Measurements from ENCODE around the gene MAP3K14.

MAP3K14 gene

GRCh38 chr17:45277992-45278391 is 38.8 kb downstream of the MAP3K14 start:
- Histone ChIP-seq H3F3A (ENCODE audit: insufficient read depth, low read length) (peaks cover 7% of the 10 kb centered on the region; the same call in 1 of the 2 replicates), H3K27me3 (replicated peaks; ENCODE audit: insufficient read depth, low read length) (no peaks in the 10 kb centered on the region), H4K20me1 (ENCODE audit: insufficient read depth, low read length) (no peaks in the 10 kb centered on the region), H3K4me2 (ENCODE audit: low read depth, low read length) (no peak overlapping the region), H3K4me3 (ENCODE audit: low read length) (no peak overlapping the region), H3K9me3 (replicated peaks; ENCODE audit: insufficient read depth, low read length) (no peaks in the 10 kb centered on the region), H2AFZ (ENCODE audit: low read length) (no peak overlapping the region), H3K36me3 (replicated peaks; ENCODE audit: insufficient read depth, low read length) (peaks cover 4% of the 10 kb centered on the region; the same call in 1 of the 2 replicates), H3K79me2 (ENCODE audit: low read length) (no peaks in the 10 kb centered on the region), H3K9ac (ENCODE audit: low read length) (no peak overlapping the region), H3K4me1 (ENCODE audit: low read length) (peaks cover 5% of the 10 kb centered on the region; the same call in 1 of the 2 replicates), H3K27ac (ENCODE audit: low read length) (no peak overlapping the region), H3K9me2 (replicated peaks; ENCODE audit: insufficient read depth, low read length) (no peaks in the 10 kb centered on the region)
- DNase-seq = no peak
- no peak for TF ChIP-seq EZH2phosphoT487 (IDR thresholded peaks at IDR 0.05; ENCODE audit: low read length)
- TF ChIP-seq CTCF (IDR thresholded peaks at IDR 0.05; ENCODE audit: low read length) = no peak
- TF ChIP-seq EZH2 (optimal IDR thresholded peaks at IDR 0.05; ENCODE audit: low read depth, low read length) = no peak

- no peaks in the 10 kb centered on the region for H4K20me1 ChIP-seq (ENCODE audit: insufficient read depth, low read length)
- no peak overlapping the region for H3K4me3 ChIP-seq (ENCODE audit: low read length)
- no peaks in the 10 kb centered on the region for H3K9me2 ChIP-seq (replicated peaks; ENCODE audit: insufficient read depth, low read length)
- no peak overlapping the region for H2AFZ ChIP-seq (ENCODE audit: low read length)
- H3K9me3 ChIP-seq (replicated peaks; ENCODE audit: insufficient read depth, low read length) = no peaks in the 10 kb centered on the region
- DNase-seq = peak; percentile 89
- H3F3A ChIP-seq (ENCODE audit: insufficient read depth, low read length) = peaks cover 7% of the 10 kb centered on the region; the same call in 1 of the 2 replicates
- H3K36me3 ChIP-seq (replicated peaks; ENCODE audit: insufficient read depth, low read length) = peaks cover 4% of the 10 kb centered on the region; the same call in 1 of the 2 replicates
- H3K4me2 ChIP-seq (ENCODE audit: low read depth, low read length) = no peak overlapping the region
- no peaks in the 10 kb centered on the region for H3K79me2 ChIP-seq (ENCODE audit: low read length)
- H3K4me1 ChIP-seq (ENCODE audit: low read length) = peaks cover 5% of the 10 kb centered on the region; the same call in 1 of the 2 replicates
- no peak overlapping the region for H3K27ac ChIP-seq (ENCODE audit: low read length)
- TF ChIP-seq EZH2phosphoT487 (IDR thresholded peaks at IDR 0.05; ENCODE audit: low read length) (no peak), EZH2 (optimal IDR thresholded peaks at IDR 0.05; ENCODE audit: low read depth, low read length) (no peak), CTCF (IDR thresholded peaks at IDR 0.05; ENCODE audit: low read length) (peak; percentile 68)
- H3K9ac ChIP-seq (ENCODE audit: low read length) = no peak overlapping the region
- H3K27me3 ChIP-seq (replicated peaks; ENCODE audit: insufficient read depth, low read length) = no peaks in the 10 kb centered on the region
These were observed 39.5 kb downstream of the MAP3K14 start for GRCh38 chr17:45277216-45277849.

GRCh38 chr17:45276031-45276430 is 40.8 kb downstream of the MAP3K14 start:
- Histone ChIP-seq H3K4me1 (ENCODE audit: low read length) (peaks cover 5% of the 10 kb centered on the region; the same call in 1 of the 2 replicates), H3K27me3 (replicated peaks; ENCODE audit: insufficient read depth, low read length) (no peaks in the 10 kb centered on the region), H3F3A (ENCODE audit: insufficient read depth, low read length) (peaks cover 7% of the 10 kb centered on the region; the same call in 1 of the 2 replicates), H3K9me2 (replicated peaks; ENCODE audit: insufficient read depth, low read length) (no peaks in the 10 kb centered on the region), H3K9ac (ENCODE audit: low read length) (no peak overlapping the region), H2AFZ (ENCODE audit: low read length) (no peak overlapping the region), H3K4me3 (ENCODE audit: low read length) (no peak overlapping the region), H3K36me3 (replicated peaks; ENCODE audit: insufficient read depth, low read length) (peaks cover 4% of the 10 kb centered on the region; the same call in 1 of the 2 replicates), H3K27ac (ENCODE audit: low read length) (no peak overlapping the region), H3K9me3 (replicated peaks; ENCODE audit: insufficient read depth, low read length) (no peaks in the 10 kb centered on the region), H4K20me1 (ENCODE audit: insufficient read depth, low read length) (no peaks in the 10 kb centered on the region), H3K4me2 (ENCODE audit: low read depth, low read length) (no peak overlapping the region), H3K79me2 (ENCODE audit: low read length) (no peaks in the 10 kb centered on the region)
- no peak for TF ChIP-seq EZH2 (optimal IDR thresholded peaks at IDR 0.05; ENCODE audit: low read depth, low read length)
- TF ChIP-seq EZH2phosphoT487 (IDR thresholded peaks at IDR 0.05; ENCODE audit: low read length) = no peak
- TF ChIP-seq CTCF (IDR thresholded peaks at IDR 0.05; ENCODE audit: low read length) = no peak
- DNase-seq = no peak

All from MM.1S (cell line).